Thoracic aorta endothelial cell (primary cell): ENCODE data around the gene SYNCRIP. TPM values are rescaled to one million over a fixed set of nuclear protein-coding genes. Genes with fewer than 3 reads are reported as not detected.

Experiments used
- small RNA-seq: library from RNA; depleted of rRNA; stranded (forward); fragments of <200 nt; gene quantifications from one replicate; pipeline ENCODE3, GENCODE V24; 2012
- total RNA-seq: library from RNA; depleted of rRNA; stranded (reverse); fragments of >200 nt; gene quantifications from 2 replicates; pipeline ENCODE4 v1.2.3, GENCODE V29; 2012

The SYNCRIP gene
- 148 and 171 TPM in 2 replicates for total RNA-seq

GRCh38 chr6:85642774-85643536 lies at the start of gene SYNCRIP:
SYNCRIP (minus strand) TSS chr6:85642886; CDS start chr6:85641439, 1,447 bp downstream.

GRCh38 chr6:85593438-85594196 lies 49.1 kb downstream of the SYNCRIP start, which contains the start of gene SNX14:
SNX14 (minus strand) TSS chr6:85593858; CDS start chr6:85593718, 140 bp downstream.

Small RNA genes within 50 kb of the gene (small RNA-seq; reads per million reads assigned to genes)
- gene SNORD50B: not detected

Other genes starting within 250 kb of the SYNCRIP start
- 149 and 226 TPM in 2 replicates for gene NT5E, start 192.8 kb downstream of the SYNCRIP start, total RNA-seq
- gene SNX14, start 49.0 kb downstream of the SYNCRIP start, total RNA-seq: 135 and 141 TPM in 2 replicates